Effector memory CD8-positive, alpha-beta T cell (primary cell): Measurements from ENCODE around the gene TMEM170A.
"Not testable (repeated sequence)": the region's sequence is repeated elsewhere in the genome, so short reads cannot be mapped to it uniquely, and the experiment has no call there.

ENCODE experiments used
- ATAC-seq: fragments of 150-1000 bp; cut with Tn5 transposase; replicated peaks from 2 replicates; pipeline ENCODE4 v1.10.0; 2021; ENCODE audit warnings: mild to moderate bottlenecking, moderate library complexity
- DNase-seq, 3 experiments: peaks; one replicate each; pipeline ENCODE4 v3.0.0; 2021
- H3K27ac Mint-ChIP-seq, 2 donors: one replicate each; pipeline ENCODE4 v1.8.0; 2022; ENCODE audit warnings: mild to moderate bottlenecking in 2 of 2, mixed read lengths in 2 of 2, moderate library complexity in 2 of 2
- H3K27me3 Mint-ChIP-seq, 2 donors: one replicate each; pipeline ENCODE4 v1.8.0; 2022; ENCODE audit warnings: mixed read lengths in 2 of 2
- H3K36me3 Mint-ChIP-seq: one replicate; pipeline ENCODE4 v1.8.0; 2022; ENCODE audit warnings: mild to moderate bottlenecking, moderate library complexity, mixed read lengths; ENCODE audit not compliant: insufficient read depth
- H3K4me1 Mint-ChIP-seq, 2 donors: one replicate each; pipeline ENCODE4 v1.8.0; 2022; ENCODE audit warnings: low read depth in 2 of 2, mixed read lengths in 2 of 2
- H3K4me3 Mint-ChIP-seq, 2 donors: one replicate each; pipeline ENCODE4 v1.8.0; 2022; ENCODE audit warnings: mild to moderate bottlenecking in 2 of 2, mixed read lengths in 2 of 2, moderate library complexity in 2 of 2
- H3K9me3 Mint-ChIP-seq, 2 donors: one replicate each; pipeline ENCODE4 v1.8.0; 2022; ENCODE audit warnings: mixed read lengths in 2 of 2

TMEM170A gene

DNA sequence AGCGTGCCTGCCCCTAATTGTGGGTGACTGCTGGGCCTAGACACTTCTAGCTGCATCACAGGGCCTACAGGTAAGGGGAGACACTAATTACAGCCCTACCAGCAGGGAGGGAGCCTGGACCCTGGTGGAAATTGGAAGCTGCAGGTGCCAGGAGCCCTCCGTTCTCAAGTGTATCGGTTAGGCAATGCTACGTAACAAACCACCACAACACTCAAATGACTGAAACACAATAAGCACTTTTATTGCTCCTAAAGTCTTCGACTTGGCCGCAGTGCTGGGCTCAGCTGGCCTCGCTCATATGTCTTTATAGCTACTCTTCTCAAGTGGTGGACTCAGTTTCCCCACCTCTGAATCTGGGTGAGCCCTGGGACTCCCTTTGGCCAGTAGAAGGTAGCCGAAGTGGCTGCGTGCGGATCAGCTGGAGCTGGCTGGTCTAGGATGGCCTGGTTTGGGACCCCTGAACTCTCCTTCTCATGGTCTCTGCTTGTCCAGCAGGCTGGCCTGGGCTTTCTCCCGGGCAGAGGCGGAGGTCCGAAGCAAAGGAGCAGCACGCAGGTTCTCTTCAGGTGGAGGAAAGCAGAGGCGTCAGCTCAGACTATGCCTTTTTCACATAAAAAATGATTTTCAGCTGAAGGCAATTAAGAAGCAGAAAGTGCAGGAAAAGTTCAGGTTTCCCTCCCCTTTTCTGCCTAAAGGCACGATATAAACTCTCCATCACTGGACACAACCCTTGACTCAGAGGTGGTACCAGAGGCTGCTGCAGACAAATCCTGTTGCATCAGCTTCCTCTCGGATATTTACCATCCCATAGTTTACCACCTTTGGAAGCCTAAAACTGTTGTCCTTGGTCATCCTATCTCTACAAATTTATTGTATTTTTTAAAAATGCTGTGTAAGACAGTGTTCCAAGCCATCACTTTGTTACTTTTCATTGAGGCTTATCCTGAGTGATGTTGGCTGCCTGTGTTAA lies 8.7 kb upstream of the TMEM170A start:
- Mint-ChIP-seq H3K9me3 (no peaks in the 10 kb centered on the region), H3K4me3 (no peak overlapping the region), H3K4me1 (no peaks in the 10 kb centered on the region), H3K27ac (peak overlapping the region in 1 of 2 donors; percentile 38), H3K36me3 (peaks cover 3% of the 10 kb centered on the region), H3K27me3 (peaks cover 0 to 20% of the 10 kb centered on the region in 2 donors)
- no peak for DNase-seq
- ATAC-seq, result no peak

GRCh38 chr16:75471723-75472633 lies 7.5 kb upstream of the TMEM170A start:
- H3K4me3 Mint-ChIP-seq, result no peak overlapping the region
- H3K9me3 Mint-ChIP-seq, result no peaks in the 10 kb centered on the region
- H3K27ac Mint-ChIP-seq, result peak overlapping the region in 1 of 2 donors; percentile 38
- peaks cover 0 to 10% of the 10 kb centered on the region in 2 donors for H3K27me3 Mint-ChIP-seq
- no peaks in the 10 kb centered on the region for H3K4me1 Mint-ChIP-seq
- DNase-seq (peak; percentile 28 to 35 (median 33)), ATAC-seq (peak; percentile 83)
- H3K36me3 Mint-ChIP-seq, result peaks cover 3% of the 10 kb centered on the region

DNA sequence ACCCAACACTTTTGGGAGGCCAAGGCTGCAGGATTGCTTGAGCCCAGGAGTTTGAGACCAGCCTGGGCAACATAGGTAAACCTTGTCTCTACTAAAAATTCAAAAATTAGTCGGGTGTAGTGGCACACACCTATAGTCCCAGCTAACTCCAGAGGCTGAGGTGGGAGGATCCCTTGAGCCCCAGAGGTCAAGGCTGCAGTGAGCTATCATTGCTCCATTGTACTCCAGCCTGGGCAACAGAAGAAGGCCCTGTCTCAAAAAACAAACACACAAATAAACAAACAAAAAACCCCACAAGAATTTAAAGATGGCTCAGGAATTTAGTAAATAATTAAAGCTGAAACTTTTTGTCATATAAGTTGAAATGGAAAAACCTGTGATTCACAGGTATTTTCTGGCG lies 2.3 kb upstream of the TMEM170A start:
- DNase-seq, result no peak
- Mint-ChIP-seq H3K36me3 (peaks cover 24% of the 10 kb centered on the region), H3K4me1 (peaks cover 18 to 22% of the 10 kb centered on the region in 2 donors), H3K27me3 (no peaks in the 10 kb centered on the region), H3K27ac (no peak overlapping the region), H3K9me3 (no peaks in the 10 kb centered on the region), H3K4me3 (no peak overlapping the region)
- ATAC-seq, result no peak

- H3K27me3 Mint-ChIP-seq, H3K9me3 Mint-ChIP-seq, ATAC-seq: not testable (repeated sequence)
- H3K36me3 Mint-ChIP-seq, result peaks cover 33% of the 10 kb centered on the region
- DNase-seq, result peak in 1 of 3 experiments; percentile 14
- H3K4me3 Mint-ChIP-seq, result peak overlapping the region; percentile 92 to 96
- peaks cover 31 to 50% of the 10 kb centered on the region in 2 donors for H3K4me1 Mint-ChIP-seq
- H3K27ac Mint-ChIP-seq, result peak overlapping the region; percentile 95
Measured at GRCh38 chr16:75463389-75464121, 934 bp downstream of the TMEM170A start.

GRCh38 chr16:75462806-75463205 lies 1.7 kb downstream of the TMEM170A start:
- H3K27me3 Mint-ChIP-seq, result no peaks in the 10 kb centered on the region
- no peaks in the 10 kb centered on the region for H3K9me3 Mint-ChIP-seq
- DNase-seq (peak in 1 of 3 experiments; percentile 5), ATAC-seq (peak; percentile 39)
- peaks cover 34 to 57% of the 10 kb centered on the region in 2 donors for H3K4me1 Mint-ChIP-seq
- peaks cover 33% of the 10 kb centered on the region for H3K36me3 Mint-ChIP-seq
- H3K4me3 Mint-ChIP-seq, result peak overlapping the region; percentile 92 to 96
- H3K27ac Mint-ChIP-seq, result peak overlapping the region; percentile 95

DNA sequence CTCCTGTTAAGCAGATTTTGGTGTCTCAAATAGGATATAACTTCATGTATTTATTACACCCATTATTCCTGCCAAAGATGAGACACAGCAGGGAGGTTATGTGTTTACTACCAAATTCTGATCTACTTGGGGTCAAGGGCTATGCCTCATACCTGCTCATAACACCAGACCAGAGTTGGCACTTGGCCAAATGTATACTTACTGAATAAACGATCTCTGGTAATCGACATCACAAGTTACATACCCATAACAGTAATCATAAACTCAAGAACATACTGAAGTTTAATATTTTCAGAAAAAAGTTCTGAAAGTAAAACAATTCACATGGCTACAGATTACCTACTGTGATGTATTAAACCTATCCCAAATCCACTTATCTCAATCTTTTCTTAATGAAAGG lies 2.9 kb downstream of the TMEM170A start:
- H3K4me1 Mint-ChIP-seq, result peaks cover 42 to 66% of the 10 kb centered on the region in 2 donors
- peak overlapping the region in 1 of 2 donors; percentile 45 for H3K4me3 Mint-ChIP-seq
- peaks cover 38% of the 10 kb centered on the region for H3K36me3 Mint-ChIP-seq
- H3K27me3 Mint-ChIP-seq, result no peaks in the 10 kb centered on the region
- peak overlapping the region; percentile 95 for H3K27ac Mint-ChIP-seq
- no peaks in the 10 kb centered on the region for H3K9me3 Mint-ChIP-seq
- ATAC-seq (no peak), DNase-seq (no peak)

- no peak for ATAC-seq
- H3K4me1 Mint-ChIP-seq, result peaks cover 46 to 75% of the 10 kb centered on the region in 2 donors
Measured at GRCh38 chr16:75460446-75460845, 4.0 kb downstream of the TMEM170A start.

GRCh38 chr16:75459691-75460090 lies 4.8 kb downstream of the TMEM170A start:
- H3K4me3 Mint-ChIP-seq, result peak overlapping the region in 1 of 2 donors; percentile 2

More at GRCh38 chr16:75460446-75460845, 4.0 kb downstream of the TMEM170A start:
- Mint-ChIP-seq H3K27me3 (no peaks in the 10 kb centered on the region), H3K4me3 (peak overlapping the region; percentile 2 to 39), H3K9me3 (no peaks in the 10 kb centered on the region), H3K36me3 (peaks cover 37% of the 10 kb centered on the region), H3K27ac (peak overlapping the region; percentile 67 to 72)
- no peak for DNase-seq

GRCh38 chr16:75458439-75458838 lies 6.0 kb downstream of the TMEM170A start:
- Mint-ChIP-seq H3K4me3 (no peak overlapping the region), H3K36me3 (peaks cover 26% of the 10 kb centered on the region), H3K27me3 (no peaks in the 10 kb centered on the region), H3K4me1 (peaks cover 50 to 80% of the 10 kb centered on the region in 2 donors), H3K27ac (peak overlapping the region; percentile 46 to 72), H3K9me3 (no peaks in the 10 kb centered on the region)
- ATAC-seq (no peak), DNase-seq (no peak)

More at GRCh38 chr16:75459691-75460090, 4.8 kb downstream of the TMEM170A start:
- ATAC-seq (no peak), DNase-seq (no peak)
- Mint-ChIP-seq H3K9me3 (no peaks in the 10 kb centered on the region), H3K4me1 (peaks cover 45 to 75% of the 10 kb centered on the region in 2 donors), H3K27ac (peak overlapping the region; percentile 67 to 72), H3K36me3 (peaks cover 37% of the 10 kb centered on the region), H3K27me3 (no peaks in the 10 kb centered on the region)

- H3K27me3 Mint-ChIP-seq, result no peaks in the 10 kb centered on the region
- H3K9me3 Mint-ChIP-seq, result no peaks in the 10 kb centered on the region
- peak overlapping the region; percentile 46 to 87 for H3K27ac Mint-ChIP-seq
- H3K4me1 Mint-ChIP-seq, result peaks cover 53 to 81% of the 10 kb centered on the region in 2 donors
- DNase-seq (no peak), ATAC-seq (no peak)
- peaks cover 25% of the 10 kb centered on the region for H3K36me3 Mint-ChIP-seq
- no peak overlapping the region for H3K4me3 Mint-ChIP-seq
Measured at GRCh38 chr16:75458029-75458428, 6.5 kb downstream of the TMEM170A start.

DNA sequence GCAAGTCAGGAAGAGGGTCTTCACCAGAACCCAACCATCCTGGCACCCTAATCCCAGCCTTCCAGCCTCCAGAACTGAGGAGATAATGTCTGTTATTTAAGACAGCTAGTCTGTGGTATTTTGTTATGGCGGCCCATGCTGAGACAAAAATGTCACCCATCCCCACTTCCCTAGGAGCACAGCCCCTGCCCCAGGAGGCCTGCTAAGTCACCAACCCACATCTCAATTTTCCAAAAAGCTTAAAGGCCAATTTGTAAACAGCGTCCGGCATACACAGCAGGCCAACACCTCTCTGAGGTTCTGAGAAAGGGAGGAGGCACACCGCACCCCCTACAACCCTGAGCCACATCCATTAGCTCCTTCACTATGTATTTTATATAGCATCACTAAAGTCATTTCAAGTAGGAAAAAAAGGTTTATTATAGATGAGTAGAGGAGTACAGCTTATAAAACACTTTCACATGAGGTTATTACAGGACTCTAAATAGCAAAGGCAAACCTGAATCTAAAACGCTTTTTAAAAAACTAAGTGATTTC lies 6.9 kb downstream of the TMEM170A start:
- no peak for ATAC-seq
- no peaks in the 10 kb centered on the region for H3K27me3 Mint-ChIP-seq
- peaks cover 25% of the 10 kb centered on the region for H3K36me3 Mint-ChIP-seq
- H3K4me3 Mint-ChIP-seq, result no peak overlapping the region
- H3K9me3 Mint-ChIP-seq, result no peaks in the 10 kb centered on the region
- peak overlapping the region; percentile 46 to 87 for H3K27ac Mint-ChIP-seq
- no peak for DNase-seq
- H3K4me1 Mint-ChIP-seq, result peaks cover 54 to 81% of the 10 kb centered on the region in 2 donors

DNA sequence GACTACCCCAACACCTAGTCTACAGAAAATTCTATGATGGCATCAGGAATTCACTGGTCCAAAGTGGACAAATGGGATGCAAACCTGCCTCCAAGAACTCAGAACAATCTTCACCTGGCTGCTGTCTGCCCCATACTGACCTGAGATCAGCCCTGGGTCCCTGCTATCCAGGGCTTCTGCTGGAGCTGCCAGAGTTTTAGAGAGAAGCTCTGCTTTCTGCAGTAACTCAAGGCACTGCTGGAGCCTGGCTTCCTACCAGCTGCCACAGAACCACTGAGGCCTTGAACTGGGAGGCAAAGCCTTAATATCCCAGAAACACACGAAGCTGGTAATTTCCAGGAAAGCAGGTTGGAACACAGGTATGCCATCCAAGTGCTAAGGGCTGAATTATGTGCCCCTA lies 7.5 kb downstream of the TMEM170A start:
- ATAC-seq, result no peak
- H3K36me3 Mint-ChIP-seq, result peaks cover 29% of the 10 kb centered on the region
- H3K9me3 Mint-ChIP-seq, result no peaks in the 10 kb centered on the region
- H3K27me3 Mint-ChIP-seq, result no peaks in the 10 kb centered on the region
- no peak overlapping the region for H3K4me3 Mint-ChIP-seq
- peaks cover 49 to 77% of the 10 kb centered on the region in 2 donors for H3K4me1 Mint-ChIP-seq
- peak overlapping the region in 1 of 2 donors; percentile 87 for H3K27ac Mint-ChIP-seq
- no peak for DNase-seq
